Endodermal cell (in vitro differentiated cells): ENCODE measurements around the gene SLC35D2. TPM values are rescaled to one million over a fixed set of nuclear protein-coding genes. Genes with fewer than 3 reads are reported as not detected.
"Not testable (repeated sequence)": the region's sequence is repeated elsewhere in the genome, so short reads cannot be mapped to it uniquely, and the experiment has no call there.

Source experiments
- DNase-seq: peaks from one replicate; pipeline ENCODE4 v3.0.0-alpha.2; 2017
- H3K27ac ChIP-seq: 2 replicates; pipeline ENCODE4 v1.5.1; 2013; ENCODE audit warnings: mild to moderate bottlenecking, low read depth, low read length, moderate library complexity
- H3K27me3 ChIP-seq: 2 replicates; pipeline ENCODE4 v1.6.1; 2013; ENCODE audit warnings: mild to moderate bottlenecking, low read length, moderate library complexity; ENCODE audit not compliant: insufficient read depth, control insufficient read depth, poor library complexity, severe bottlenecking
- H3K36me3 ChIP-seq: 2 replicates; pipeline ENCODE4 v1.7.0; 2013; ENCODE audit warnings: mild to moderate bottlenecking, low read length, moderate library complexity; ENCODE audit not compliant: control insufficient read depth, insufficient read depth
- H3K4me1 ChIP-seq: one replicate; pipeline ENCODE4 v1.7.0; 2013; ENCODE audit warnings: low read length; ENCODE audit not compliant: control insufficient read depth, insufficient read depth
- H3K4me3 ChIP-seq: 2 replicates; pipeline ENCODE4 v1.5.1; 2013; ENCODE audit warnings: mild to moderate bottlenecking, low read length, moderate library complexity
- H3K9ac ChIP-seq: 2 replicates; pipeline ENCODE4 v1.6.1; 2013; ENCODE audit warnings: mild to moderate bottlenecking, low read length, moderate library complexity; ENCODE audit not compliant: poor library complexity, severe bottlenecking; ENCODE audit errors: extremely low read depth
- H3K9me3 ChIP-seq: 2 replicates; pipeline ENCODE4 v1.6.1; 2013; ENCODE audit warnings: mild to moderate bottlenecking, low read length, moderate library complexity; ENCODE audit not compliant: control insufficient read depth
- H3K27ac Mint-ChIP-seq: 2 replicates; pipeline ENCODE4 v1.8.0; 2020; ENCODE audit warnings: mixed read lengths
- H3K27me3 Mint-ChIP-seq: 2 replicates; pipeline ENCODE4 v1.8.0; 2021; ENCODE audit warnings: mild to moderate bottlenecking, mixed read lengths; ENCODE audit not compliant: insufficient read depth
- H3K36me3 Mint-ChIP-seq: 2 replicates; pipeline ENCODE4 v1.8.0; 2020; ENCODE audit warnings: low read depth, mixed read lengths
- H3K4me1 Mint-ChIP-seq: 2 replicates; pipeline ENCODE4 v1.8.0; 2020; ENCODE audit warnings: mixed read lengths
- H3K4me3 Mint-ChIP-seq: 2 replicates; pipeline ENCODE4 v1.8.0; 2020; ENCODE audit warnings: mild to moderate bottlenecking, moderate library complexity, mixed read lengths
- H3K9me3 Mint-ChIP-seq: 2 replicates; pipeline ENCODE4 v1.8.0; 2020; ENCODE audit warnings: mild to moderate bottlenecking, mixed read lengths
- CTCF ChIP-seq: fragments of 200-600 bp; sonication (generic); conservative IDR thresholded peaks from 2 replicates; pipeline ENCODE4 v1.5.0; 2021; ENCODE audit warnings: antibody characterized with exemption, mild to moderate bottlenecking
- WGBS, 2 experiments: methylation state at CpG; one replicate each; pipeline versions ENCODE4 v1.1.5 to v1.1.7; 2013; ENCODE audit warnings: missing lambda C conversion rate in 2 of 2, mixed read lengths in 1 of 2; ENCODE audit not compliant: insufficient coverage in 1 of 2, insufficient read length in 1 of 2; 5-methylcytosine and 5-hydroxymethylcytosine counted together
- total RNA-seq, 2 donors: library from RNA; stranded (reverse); fragmentation: NEBNext Ultra II Directional in 1 of 2; extraction: Animal tissue kit (Norgen Biotek cat#: 25700) in 1 of 2; gene quantifications; 2 replicates in 1 of 2; 3 replicates in 1 of 2; pipeline ENCODE4 v1.2.1, GENCODE V29; 2021

Gene SLC35D2
- total RNA-seq, 2 donors from 2014 or later: 31.9 to 36.2 TPM

- peaks cover 17% of the 10 kb centered on the region for H3K9me3 ChIP-seq
- Mint-ChIP-seq H3K9me3 (peaks cover 26% of the 10 kb centered on the region), H3K4me3 (no peak overlapping the region), H3K4me1 (peaks cover 14% of the 10 kb centered on the region), H3K27me3 (peaks cover 2% of the 10 kb centered on the region), H3K27ac (no peak overlapping the region), H3K36me3 (peaks cover 34% of the 10 kb centered on the region)
- no peak overlapping the region for H3K9ac ChIP-seq
- peaks cover 7% of the 10 kb centered on the region for H3K36me3 ChIP-seq
- WGBS, 2 experiments: 68 to 80% methylated on average over 7 to 9 of the region's 9 CpGs
- peaks cover 2% of the 10 kb centered on the region for H3K4me1 ChIP-seq
- H3K4me3 ChIP-seq: no peak overlapping the region
- no peaks in the 10 kb centered on the region for H3K27me3 ChIP-seq
- DNase-seq: peak; percentile 85
- peak; percentile 96 for TF ChIP-seq CTCF
- no peak overlapping the region for H3K27ac ChIP-seq
Measured at GRCh38 chr9:96317335-96317980, 66.1 kb downstream of the SLC35D2 start.

DNA sequence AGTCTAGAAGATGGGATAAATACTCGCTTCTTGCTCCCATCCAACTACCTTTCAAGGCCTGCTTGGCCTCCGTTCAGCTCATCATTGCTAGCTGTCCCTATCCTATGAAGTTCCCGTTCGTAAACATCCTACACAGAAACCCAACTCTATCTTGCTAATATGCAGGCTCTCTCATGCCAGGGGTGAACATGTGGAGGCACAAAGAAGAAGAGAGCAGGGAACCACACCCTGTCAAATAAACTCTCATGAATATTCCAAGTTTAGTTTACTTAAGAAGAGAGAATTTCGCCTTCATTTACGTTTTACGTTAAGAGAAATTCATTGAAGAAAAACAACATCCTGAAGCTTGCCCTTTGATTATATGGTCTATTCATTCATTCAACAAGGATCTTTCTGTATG, 73.7 kb downstream of the SLC35D2 start:
- no peaks in the 10 kb centered on the region for H3K36me3 ChIP-seq
- no peak overlapping the region for H3K27ac ChIP-seq
- peaks cover 26% of the 10 kb centered on the region for H3K36me3 Mint-ChIP-seq
- TF ChIP-seq CTCF: no peak
- peaks cover 40% of the 10 kb centered on the region for H3K9me3 Mint-ChIP-seq
- 95 to 100% methylated on average over 3 to 7 of the region's 7 CpGs for WGBS, 2 experiments
- H3K27me3 Mint-ChIP-seq: peaks cover 4% of the 10 kb centered on the region
- H3K4me1 ChIP-seq: no peaks in the 10 kb centered on the region
- peaks cover 32% of the 10 kb centered on the region for H3K9me3 ChIP-seq
- peaks cover 1% of the 10 kb centered on the region for H3K4me1 Mint-ChIP-seq
- no peak overlapping the region for H3K9ac ChIP-seq
- no peak overlapping the region for H3K4me3 Mint-ChIP-seq
- no peaks in the 10 kb centered on the region for H3K27me3 ChIP-seq
- no peak overlapping the region for H3K27ac Mint-ChIP-seq
- no peak for DNase-seq
- H3K4me3 ChIP-seq: no peak overlapping the region

DNA sequence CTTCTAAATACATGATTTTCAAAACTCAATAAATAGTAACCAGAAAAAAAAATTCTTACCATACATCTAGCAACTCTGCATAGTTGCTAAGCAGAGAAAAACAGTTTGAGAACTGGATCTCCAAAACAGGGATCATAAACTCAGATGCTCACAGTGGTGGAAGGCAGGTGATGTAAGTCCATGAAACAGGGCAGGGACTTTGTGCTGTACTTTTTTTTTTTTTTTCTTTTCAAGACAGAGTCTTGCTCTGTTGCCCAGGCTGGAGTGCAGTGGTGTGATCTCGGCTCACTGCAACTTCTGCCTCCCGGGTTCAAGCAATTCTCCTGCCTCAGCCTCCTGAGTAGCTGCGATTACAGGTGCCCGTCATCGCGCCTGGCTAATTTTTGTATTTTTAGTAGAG, 76.6 kb downstream of the SLC35D2 start:
- DNase-seq, H3K4me3 Mint-ChIP-seq, H3K4me1 ChIP-seq, H3K36me3 ChIP-seq, H3K9me3 ChIP-seq, H3K4me3 ChIP-seq, H3K27ac ChIP-seq, H3K9ac ChIP-seq, H3K27me3 ChIP-seq, H3K27me3 Mint-ChIP-seq, H3K27ac Mint-ChIP-seq, H3K36me3 Mint-ChIP-seq: not testable (repeated sequence)
- peaks cover 13% of the 10 kb centered on the region for H3K9me3 Mint-ChIP-seq
- WGBS, 2 experiments: 93 to 100% methylated on average over 4 to 6 of the region's 6 CpGs
- H3K4me1 Mint-ChIP-seq: peaks cover 11% of the 10 kb centered on the region

DNA sequence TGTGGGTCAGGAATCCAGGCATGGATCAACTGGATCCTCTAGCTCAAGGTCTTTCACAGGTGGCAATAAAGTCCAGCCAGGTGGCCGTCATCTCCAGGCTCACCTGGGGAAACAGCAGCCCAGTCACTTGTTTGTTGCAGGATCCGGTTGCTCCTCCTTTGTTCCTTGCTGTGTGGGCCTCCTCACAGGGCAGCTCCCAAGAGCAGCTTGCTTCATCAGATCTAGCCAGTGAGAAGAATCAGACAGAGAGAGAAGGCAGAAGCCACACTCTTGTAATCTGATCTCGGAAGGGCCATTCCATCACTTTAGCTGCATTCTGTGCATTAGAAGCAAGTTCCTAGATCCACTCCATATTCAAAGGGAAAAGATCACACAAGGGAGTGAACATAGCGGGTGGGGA, 78.3 kb downstream of the SLC35D2 start:
- H3K9me3 Mint-ChIP-seq: peaks cover 2% of the 10 kb centered on the region
- H3K4me3 Mint-ChIP-seq: no peak overlapping the region
- 73 to 85% methylated on average over 2 to 3 of the region's 4 CpGs for WGBS, 2 experiments
- H3K36me3 Mint-ChIP-seq: no peaks in the 10 kb centered on the region
- H3K27me3 Mint-ChIP-seq: no peaks in the 10 kb centered on the region
- H3K27ac ChIP-seq: no peak overlapping the region
- H3K4me3 ChIP-seq: no peak overlapping the region
- peaks cover 11% of the 10 kb centered on the region for H3K4me1 Mint-ChIP-seq
- no peaks in the 10 kb centered on the region for H3K4me1 ChIP-seq
- DNase-seq: no peak
- H3K27ac Mint-ChIP-seq: no peak overlapping the region
- TF ChIP-seq CTCF: no peak
- H3K9me3 ChIP-seq: no peaks in the 10 kb centered on the region
- no peaks in the 10 kb centered on the region for H3K27me3 ChIP-seq
- H3K9ac ChIP-seq: no peak overlapping the region
- H3K36me3 ChIP-seq: no peaks in the 10 kb centered on the region
